Measurements from ENCODE around the gene ACSL5. TPM values are rescaled to one million over a fixed set of nuclear protein-coding genes. Genes with fewer than 3 reads are reported as not detected.

ACSL5 gene
- total RNA-seq, 1 donor from 2014 or later: 81.1 TPM

GRCh38 chr10:112332509-112333228 lies 41.2 kb upstream of the ACSL5 start:
- no peak overlapping the region for H3K4me3 ChIP-seq
- H3K36me3 ChIP-seq: no peaks in the 10 kb centered on the region
- no peak for TF ChIP-seq CTCF (IDR thresholded peaks at IDR 0.05)
- DNase-seq (peak; percentile 61), ATAC-seq (peak in 1 of 2 donors; percentile 26)
- H3K4me1 ChIP-seq: no peaks in the 10 kb centered on the region
- no peaks in the 10 kb centered on the region for H3K27me3 ChIP-seq (ENCODE audit: low read depth)
- no peaks in the 10 kb centered on the region for H3K9me3 ChIP-seq
- intact Hi-C loops (cut with DNase I): no loop called here
- H3K27ac ChIP-seq: no peak overlapping the region

GRCh38 chr10:112333452-112333851 lies 40.5 kb upstream of the ACSL5 start:
- H3K4me3 ChIP-seq: no peak overlapping the region
- H3K9me3 ChIP-seq: no peaks in the 10 kb centered on the region
- H3K27me3 ChIP-seq (ENCODE audit: low read depth): no peaks in the 10 kb centered on the region
- no peaks in the 10 kb centered on the region for H3K36me3 ChIP-seq
- DNase-seq: no peak
- H3K27ac ChIP-seq: no peak overlapping the region
- no peaks in the 10 kb centered on the region for H3K4me1 ChIP-seq
- ATAC-seq: no peak
- intact Hi-C loops (cut with DNase I): no loop called here
- TF ChIP-seq CTCF (IDR thresholded peaks at IDR 0.05): no peak

- H3K27ac ChIP-seq: no peak overlapping the region
- H3K4me3 ChIP-seq: no peak overlapping the region
- no peaks in the 10 kb centered on the region for H3K36me3 ChIP-seq
- TF ChIP-seq CTCF (IDR thresholded peaks at IDR 0.05): no peak
- no peaks in the 10 kb centered on the region for H3K4me1 ChIP-seq
- intact Hi-C loops (cut with DNase I): no loop called here
- no peaks in the 10 kb centered on the region for H3K9me3 ChIP-seq
- no peaks in the 10 kb centered on the region for H3K27me3 ChIP-seq (ENCODE audit: low read depth)
- no peak for ATAC-seq
- DNase-seq: no peak
Measured at GRCh38 chr10:112335111-112335867, 38.6 kb upstream of the ACSL5 start.

GRCh38 chr10:112335868-112336265 lies 38.0 kb upstream of the ACSL5 start:
- H3K27me3 ChIP-seq (ENCODE audit: low read depth): no peaks in the 10 kb centered on the region
- intact Hi-C loops (cut with DNase I): no loop called here
- no peaks in the 10 kb centered on the region for H3K9me3 ChIP-seq
- H3K4me1 ChIP-seq: no peaks in the 10 kb centered on the region
- H3K27ac ChIP-seq: no peak overlapping the region
- ATAC-seq (no peak), DNase-seq (no peak)
- H3K4me3 ChIP-seq: no peak overlapping the region
- H3K36me3 ChIP-seq: no peaks in the 10 kb centered on the region
- TF ChIP-seq CTCF (IDR thresholded peaks at IDR 0.05): no peak

- Histone ChIP-seq H3K36me3 (no peaks in the 10 kb centered on the region), H3K27ac (no peak overlapping the region), H3K27me3 (ENCODE audit: low read depth) (no peaks in the 10 kb centered on the region), H3K4me1 (no peaks in the 10 kb centered on the region), H3K9me3 (no peaks in the 10 kb centered on the region), H3K4me3 (no peak overlapping the region)
- TF ChIP-seq CTCF (IDR thresholded peaks at IDR 0.05): no peak
- no peak for DNase-seq
- intact Hi-C loops (cut with DNase I): no loop called here
- peak; percentile 63 to 83 for ATAC-seq
Measured at GRCh38 chr10:112336556-112337201, 37.2 kb upstream of the ACSL5 start.
